ENCODE results near the gene PSMD9.
"Not testable (repeated sequence)": the region's sequence is repeated elsewhere in the genome, so short reads cannot be mapped to it uniquely, and the experiment has no call there.

Gene PSMD9

GRCh38 chr12:121874071-121874470 is 14.5 kb upstream of the PSMD9 start:
- DNase-seq = no peak

- no peak for DNase-seq
These were observed 13.0 kb upstream of the PSMD9 start for GRCh38 chr12:121875582-121875981.

- DNase-seq = not testable (repeated sequence)
These were observed 12.5 kb upstream of the PSMD9 start for GRCh38 chr12:121876080-121876447.

GRCh38 chr12:121883315-121883660 is 5.3 kb upstream of the PSMD9 start:
- no peak for DNase-seq

- DNase-seq = not testable (repeated sequence)
These were observed 3.5 kb upstream of the PSMD9 start for GRCh38 chr12:121885129-121885528.

- no peak for DNase-seq
These were observed 510 bp upstream of the PSMD9 start for GRCh38 chr12:121888083-121888477.

- no peak for DNase-seq
These were observed 659 bp downstream of the PSMD9 start for GRCh38 chr12:121889274-121889624.

- DNase-seq = not testable (repeated sequence)
These were observed 1.1 kb downstream of the PSMD9 start for GRCh38 chr12:121889661-121890060.

- DNase-seq = no peak
These were observed 4.3 kb downstream of the PSMD9 start for GRCh38 chr12:121892673-121893561.

GRCh38 chr12:121893961-121894460 is 5.4 kb downstream of the PSMD9 start:
- DNase-seq = no peak

GRCh38 chr12:121894633-121895032 is 6.0 kb downstream of the PSMD9 start:
- DNase-seq = no peak

GRCh38 chr12:121898287-121898686 is 9.7 kb downstream of the PSMD9 start:
- no peak for DNase-seq

GRCh38 chr12:121899590-121899989 is 11.0 kb downstream of the PSMD9 start:
- DNase-seq = no peak

GRCh38 chr12:121903202-121903601 is 14.6 kb downstream of the PSMD9 start:
- no peak for DNase-seq

GRCh38 chr12:121905746-121906145 is 17.2 kb downstream of the PSMD9 start:
- DNase-seq = no peak

GRCh38 chr12:121908702-121909101 is 20.1 kb downstream of the PSMD9 start:
- no peak for DNase-seq

GRCh38 chr12:121911824-121912585 is 23.4 kb downstream of the PSMD9 start:
- DNase-seq = no peak

GRCh38 chr12:121915841-121916321 is 27.3 kb downstream of the PSMD9 start:
- no peak for DNase-seq

GRCh38 chr12:121916719-121917118 is 28.1 kb downstream of the PSMD9 start:
- no peak for DNase-seq

GRCh38 chr12:121917950-121918678 is 29.5 kb downstream of the PSMD9 start, which contains the start of gene CFAP251:
TSS of gene CFAP251 (plus strand) at chr12:121918592. CDS start at chr12:121921306, 2,714 bp downstream.
- no peak for DNase-seq

- no peak for DNase-seq
These were observed 30.1 kb downstream of the PSMD9 start for GRCh38 chr12:121918679-121919038.

- no peak for DNase-seq
These were observed 32.5 kb downstream of the PSMD9 start for GRCh38 chr12:121921066-121921465.

GRCh38 chr12:121925358-121925695 is 36.7 kb downstream of the PSMD9 start:
- no peak for DNase-seq

Measured in NK-92 treated with Interleukin-12 subunit alpha and Interleukin-12 subunit beta, amount 100 ng/mL, for 24 hours (cell line).